ENCODE data around the gene NCKAP5.
A peak's percentile ranks its signal among the peaks of the same experiment; 100 is the strongest.

NCKAP5 gene

DNA sequence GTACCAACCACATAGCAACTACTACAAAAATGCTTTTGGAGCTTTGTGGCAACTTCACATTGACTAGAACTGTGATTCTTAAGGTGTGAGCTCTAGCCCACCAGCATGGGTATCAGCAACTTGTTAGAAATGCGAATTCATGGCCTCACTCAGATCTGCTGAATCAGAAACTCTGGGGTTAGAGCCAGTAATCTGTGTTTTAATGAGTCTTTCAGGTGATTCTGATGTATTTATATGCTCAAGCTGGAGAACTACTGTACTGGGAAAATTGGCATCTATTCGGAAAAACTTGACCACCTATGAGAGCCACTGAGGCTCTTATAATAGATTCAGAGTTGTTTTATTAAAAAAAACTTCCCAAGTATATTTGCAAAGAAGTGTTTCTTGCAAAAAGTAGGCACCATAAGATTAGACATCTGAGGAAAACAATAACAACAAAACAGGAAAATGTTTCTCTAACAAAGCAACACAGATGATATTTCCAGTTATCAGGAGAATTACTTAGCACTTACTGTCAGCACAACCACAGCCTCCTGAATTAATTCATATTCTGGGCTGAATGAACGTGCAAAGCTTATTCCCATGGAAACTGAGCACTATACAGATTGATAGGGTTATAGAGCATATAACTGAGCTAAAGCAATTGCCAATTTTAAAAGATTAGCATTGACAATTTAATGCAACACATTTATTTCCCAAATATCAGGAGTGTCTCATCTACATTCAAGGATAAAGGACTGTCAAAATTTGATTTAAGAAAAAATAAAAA is 71.6 kb downstream of the NCKAP5 start:
- H3K4me3 ChIP-seq (ENCODE audit: low read length) = no peak overlapping the region
- no peak for DNase-seq (ENCODE audit: low read depth)
- TF ChIP-seq, protein P1, sequence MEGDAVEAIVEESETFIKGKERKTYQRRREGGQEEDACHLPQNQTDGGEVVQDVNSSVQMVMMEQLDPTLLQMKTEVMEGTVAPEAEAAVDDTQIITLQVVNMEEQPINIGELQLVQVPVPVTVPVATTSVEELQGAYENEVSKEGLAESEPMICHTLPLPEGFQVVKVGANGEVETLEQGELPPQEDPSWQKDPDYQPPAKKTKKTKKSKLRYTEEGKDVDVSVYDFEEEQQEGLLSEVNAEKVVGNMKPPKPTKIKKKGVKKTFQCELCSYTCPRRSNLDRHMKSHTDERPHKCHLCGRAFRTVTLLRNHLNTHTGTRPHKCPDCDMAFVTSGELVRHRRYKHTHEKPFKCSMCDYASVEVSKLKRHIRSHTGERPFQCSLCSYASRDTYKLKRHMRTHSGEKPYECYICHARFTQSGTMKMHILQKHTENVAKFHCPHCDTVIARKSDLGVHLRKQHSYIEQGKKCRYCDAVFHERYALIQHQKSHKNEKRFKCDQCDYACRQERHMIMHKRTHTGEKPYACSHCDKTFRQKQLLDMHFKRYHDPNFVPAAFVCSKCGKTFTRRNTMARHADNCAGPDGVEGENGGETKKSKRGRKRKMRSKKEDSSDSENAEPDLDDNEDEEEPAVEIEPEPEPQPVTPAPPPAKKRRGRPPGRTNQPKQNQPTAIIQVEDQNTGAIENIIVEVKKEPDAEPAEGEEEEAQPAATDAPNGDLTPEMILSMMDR (IDR thresholded peaks at IDR 0.05; ENCODE audit: insufficient read depth, low read depth, low read length, missing control alignments) = no peak

DNA sequence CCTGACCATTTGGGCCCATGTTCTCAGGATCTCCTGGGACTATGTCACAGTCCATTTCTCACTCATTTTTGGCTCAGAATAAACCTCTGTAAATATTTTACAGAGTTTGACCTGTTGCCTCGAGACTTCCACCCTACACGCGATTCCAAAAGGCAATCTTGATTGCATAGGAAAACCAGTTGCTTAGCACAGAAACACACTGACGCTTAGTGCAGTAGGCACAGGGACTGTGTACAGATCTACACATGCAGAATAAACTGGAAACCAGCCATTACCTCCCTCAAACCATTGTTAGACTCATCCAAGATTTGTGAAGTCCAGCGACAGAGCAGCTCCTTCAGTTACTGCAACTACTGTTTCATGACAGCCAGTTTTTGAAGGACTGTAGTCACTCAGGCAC is 73.0 kb downstream of the NCKAP5 start:
- no peak overlapping the region for H3K4me3 ChIP-seq (ENCODE audit: low read length)
- DNase-seq (ENCODE audit: low read depth) = no peak
- TF ChIP-seq, protein P1 (IDR thresholded peaks at IDR 0.05; ENCODE audit: insufficient read depth, low read depth, low read length, missing control alignments) = no peak

DNA sequence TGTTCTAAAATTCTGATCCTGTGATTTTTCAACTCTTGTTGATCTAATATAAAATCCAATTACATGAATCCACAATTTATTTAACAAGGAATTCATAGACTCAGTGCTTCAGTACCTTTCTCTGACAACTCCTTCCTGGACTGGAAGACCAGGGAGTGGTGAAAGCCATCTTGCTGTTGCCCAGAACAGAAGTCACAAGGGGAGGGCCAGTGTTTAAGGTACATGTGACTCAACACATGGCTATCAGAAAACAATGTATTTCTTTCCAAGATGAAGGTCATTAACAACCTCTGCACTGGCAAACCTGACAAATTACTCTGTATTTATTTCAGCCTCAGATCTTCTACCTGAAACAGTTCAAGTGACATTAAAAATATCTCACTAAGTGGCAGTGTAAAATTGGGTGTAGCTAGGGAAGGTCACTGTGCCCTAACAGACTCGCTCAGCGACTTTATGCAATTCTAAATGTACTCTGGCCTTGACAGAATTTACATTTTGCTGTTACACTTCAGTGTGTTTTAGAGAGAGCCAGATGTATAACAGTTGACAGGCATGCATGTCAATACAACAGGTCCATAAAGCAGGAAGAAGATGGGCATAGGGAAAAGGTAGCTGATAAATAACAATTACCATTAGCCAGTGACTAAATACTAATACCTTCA is 75.4 kb downstream of the NCKAP5 start:
- TF ChIP-seq, protein P1 (IDR thresholded peaks at IDR 0.05; ENCODE audit: insufficient read depth, low read depth, low read length, missing control alignments) = no peak
- peak; percentile 18 for DNase-seq (ENCODE audit: low read depth)
- no peak overlapping the region for H3K4me3 ChIP-seq (ENCODE audit: low read length)

DNA sequence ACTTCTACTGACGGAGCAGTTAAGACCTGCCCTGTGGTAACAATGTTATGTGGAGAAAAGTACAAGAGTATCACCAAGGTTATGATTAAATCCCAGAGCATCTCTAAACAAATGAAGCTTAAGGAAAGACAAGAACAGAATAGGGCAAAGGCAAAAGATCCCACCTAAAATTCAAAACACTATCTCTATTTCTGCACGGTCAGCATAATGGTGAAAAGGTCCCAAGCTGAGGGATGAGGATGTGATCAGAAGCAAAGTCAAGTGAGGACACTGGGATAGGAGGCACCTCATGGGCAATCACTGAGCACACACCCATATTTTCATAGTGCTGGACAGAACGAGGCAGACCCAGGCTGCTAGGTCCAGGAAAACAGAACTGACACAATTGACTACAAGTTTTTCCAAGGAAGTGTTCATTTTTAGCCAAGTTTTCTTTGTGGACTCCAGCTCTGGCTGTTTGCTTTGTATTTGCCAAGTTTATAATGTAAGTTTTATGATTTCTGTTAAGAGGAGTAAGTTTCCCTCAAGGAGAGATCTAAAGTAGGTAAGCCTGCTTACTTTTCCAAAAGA is 77.8 kb downstream of the NCKAP5 start:
- no peak overlapping the region for H3K4me3 ChIP-seq (ENCODE audit: low read length)

DNA sequence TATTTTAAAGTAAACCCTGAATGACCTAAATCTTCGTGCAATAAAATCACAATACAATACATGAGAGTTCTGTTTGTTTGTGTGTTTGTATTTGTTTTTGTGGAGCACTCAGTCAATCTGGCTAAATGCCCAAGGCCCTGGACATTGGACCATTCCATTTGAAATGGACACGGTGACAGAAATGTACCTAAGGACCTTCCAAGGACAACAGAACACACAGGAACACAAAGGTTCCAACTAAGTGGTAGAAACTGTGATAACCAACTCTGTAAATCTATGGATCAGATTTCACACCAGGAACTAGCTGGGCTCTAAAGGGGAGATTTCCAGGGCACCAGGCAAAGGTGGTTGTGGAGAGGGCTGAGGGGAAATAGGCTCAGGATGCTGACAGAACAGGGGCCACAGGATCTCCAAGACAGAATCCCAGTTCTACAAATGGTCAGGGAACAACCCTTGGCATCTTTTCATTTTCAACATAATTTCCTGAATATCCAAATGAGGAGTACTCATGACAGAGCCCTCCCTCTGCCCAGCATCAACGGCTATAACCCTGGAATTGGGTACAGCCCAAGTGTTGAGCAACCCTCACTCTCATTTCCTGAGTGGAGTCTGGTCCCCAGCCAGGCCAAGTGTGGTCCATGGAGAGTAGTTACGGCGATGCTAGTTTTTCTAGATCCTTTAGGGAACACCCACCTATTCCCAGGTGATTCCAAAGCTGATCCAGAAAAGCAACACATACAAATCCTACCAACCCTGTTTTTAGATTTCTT is 78.4 kb downstream of the NCKAP5 start:
- TF ChIP-seq, protein P1 (IDR thresholded peaks at IDR 0.05; ENCODE audit: insufficient read depth, low read depth, low read length, missing control alignments) = no peak

More for the DNA sequence above, 77.8 kb downstream of the NCKAP5 start:
- TF ChIP-seq, protein P1 (IDR thresholded peaks at IDR 0.05; ENCODE audit: insufficient read depth, low read depth, low read length, missing control alignments) = no peak
- no peak for DNase-seq (ENCODE audit: low read depth)

DNA sequence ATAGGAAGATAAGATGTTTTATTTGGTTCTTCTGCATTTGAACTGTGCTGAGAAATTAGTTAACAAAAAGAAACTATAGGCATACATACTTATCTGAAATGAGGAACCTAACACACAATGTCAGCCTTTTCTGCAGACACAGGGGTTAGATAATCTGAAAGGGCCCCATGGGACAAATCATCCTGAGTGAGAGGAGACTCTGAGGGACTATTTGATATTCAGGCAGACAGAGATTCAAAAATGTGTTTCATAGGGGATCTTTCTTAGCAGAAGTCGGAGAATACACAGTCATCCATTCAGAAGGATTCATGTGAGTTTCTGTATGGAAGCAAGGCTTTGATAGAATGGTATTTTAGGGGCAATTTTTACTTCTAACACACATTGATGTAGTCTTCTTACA is 79.1 kb downstream of the NCKAP5 start:
- DNase-seq (ENCODE audit: low read depth) = no peak
- no peak overlapping the region for H3K4me3 ChIP-seq (ENCODE audit: low read length)
- TF ChIP-seq, protein P1 (IDR thresholded peaks at IDR 0.05; ENCODE audit: insufficient read depth, low read depth, low read length, missing control alignments) = no peak

More for the DNA sequence above, 78.4 kb downstream of the NCKAP5 start:
- H3K4me3 ChIP-seq (ENCODE audit: low read length) = no peak overlapping the region
- DNase-seq (ENCODE audit: low read depth) = no peak
